Ishikawa (cell line): Measurements from ENCODE around the gene SLC22A8.

Experiments used
- CEBPB ChIP-seq: IDR thresholded peaks from 2 replicates; pipeline ENCODE4 v1.6.1; 2012
- CREB1 ChIP-seq: IDR thresholded peaks from 2 replicates; pipeline ENCODE4 v1.6.1; 2012; ENCODE audit warnings: low read depth
- EGR1 ChIP-seq: IDR thresholded peaks from 2 replicates; pipeline ENCODE4 v1.6.1; 2012
- EP300 ChIP-seq: IDR thresholded peaks from 2 replicates; pipeline ENCODE4 v1.6.1; 2012; ENCODE audit warnings: borderline replicate concordance
- FOXM1 ChIP-seq: IDR thresholded peaks from 2 replicates; pipeline ENCODE4 v1.6.1; 2012; ENCODE audit warnings: low read depth, borderline replicate concordance
- NFIC ChIP-seq: IDR thresholded peaks from 2 replicates; pipeline ENCODE4 v1.6.1; 2012
- RAD21 ChIP-seq: IDR thresholded peaks from 2 replicates; pipeline ENCODE4 v1.6.1; 2012; ENCODE audit warnings: low read depth
- TAF1 ChIP-seq: IDR thresholded peaks from 2 replicates; pipeline ENCODE4 v1.6.1; 2012; ENCODE audit warnings: low read depth, mild to moderate bottlenecking
- TCF12 ChIP-seq: IDR thresholded peaks from 2 replicates; pipeline ENCODE4 v1.6.1; 2012; ENCODE audit warnings: low read depth
- TEAD4 ChIP-seq: IDR thresholded peaks from 2 replicates; pipeline ENCODE4 v1.6.1; 2012
- YY1 ChIP-seq: IDR thresholded peaks from 2 replicates; pipeline ENCODE4 v1.6.1; 2012; ENCODE audit warnings: low read depth
- ZBTB7A ChIP-seq: IDR thresholded peaks from 2 replicates; pipeline ENCODE4 v1.6.1; 2012; ENCODE audit warnings: low read depth
- TF ChIP-seq, protein P1 (sequence below): IDR thresholded peaks from 2 replicates; pipeline ENCODE4 v1.6.1; 2012
- TF ChIP-seq, protein P2 (sequence below): IDR thresholded peaks from 2 replicates; pipeline ENCODE4 v1.6.1; 2012
- TF ChIP-seq, protein P3 (sequence below): IDR thresholded peaks from 2 replicates; pipeline ENCODE4 v1.6.1; 2012; ENCODE audit warnings: low read depth, mild to moderate bottlenecking

SLC22A8 gene

GRCh38 chr11:63017306-63017974, 1.8 kb upstream of the SLC22A8 start:
- TF ChIP-seq, protein P1, sequence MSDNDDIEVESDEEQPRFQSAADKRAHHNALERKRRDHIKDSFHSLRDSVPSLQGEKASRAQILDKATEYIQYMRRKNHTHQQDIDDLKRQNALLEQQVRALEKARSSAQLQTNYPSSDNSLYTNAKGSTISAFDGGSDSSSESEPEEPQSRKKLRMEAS = no peak
- TF ChIP-seq EP300 (no peak), NFIC (peak; percentile 71; the same call in 1 of the 2 replicates), TAF1 (no peak), TEAD4 (0 out of 2 replicates have a peak, but pooled peaks have one; percentile 41), CREB1 (no peak), CEBPB (no peak)

GRCh38 chr11:63014408-63015055, 1.1 kb downstream of the SLC22A8 start:
- no peak for TF ChIP-seq CREB1
- no peak for TF ChIP-seq EGR1
- no peak for TF ChIP-seq TAF1
- TF ChIP-seq CEBPB = no peak
- TF ChIP-seq, protein P2, sequence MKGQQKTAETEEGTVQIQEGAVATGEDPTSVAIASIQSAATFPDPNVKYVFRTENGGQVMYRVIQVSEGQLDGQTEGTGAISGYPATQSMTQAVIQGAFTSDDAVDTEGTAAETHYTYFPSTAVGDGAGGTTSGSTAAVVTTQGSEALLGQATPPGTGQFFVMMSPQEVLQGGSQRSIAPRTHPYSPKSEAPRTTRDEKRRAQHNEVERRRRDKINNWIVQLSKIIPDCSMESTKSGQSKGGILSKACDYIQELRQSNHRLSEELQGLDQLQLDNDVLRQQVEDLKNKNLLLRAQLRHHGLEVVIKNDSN = no peak
- TF ChIP-seq, protein P1 = no peak
- no peak for TF ChIP-seq TEAD4
- no peak for TF ChIP-seq EP300
- TF ChIP-seq ZBTB7A = no peak
- TF ChIP-seq NFIC = no peak
- TF ChIP-seq, protein P3, sequence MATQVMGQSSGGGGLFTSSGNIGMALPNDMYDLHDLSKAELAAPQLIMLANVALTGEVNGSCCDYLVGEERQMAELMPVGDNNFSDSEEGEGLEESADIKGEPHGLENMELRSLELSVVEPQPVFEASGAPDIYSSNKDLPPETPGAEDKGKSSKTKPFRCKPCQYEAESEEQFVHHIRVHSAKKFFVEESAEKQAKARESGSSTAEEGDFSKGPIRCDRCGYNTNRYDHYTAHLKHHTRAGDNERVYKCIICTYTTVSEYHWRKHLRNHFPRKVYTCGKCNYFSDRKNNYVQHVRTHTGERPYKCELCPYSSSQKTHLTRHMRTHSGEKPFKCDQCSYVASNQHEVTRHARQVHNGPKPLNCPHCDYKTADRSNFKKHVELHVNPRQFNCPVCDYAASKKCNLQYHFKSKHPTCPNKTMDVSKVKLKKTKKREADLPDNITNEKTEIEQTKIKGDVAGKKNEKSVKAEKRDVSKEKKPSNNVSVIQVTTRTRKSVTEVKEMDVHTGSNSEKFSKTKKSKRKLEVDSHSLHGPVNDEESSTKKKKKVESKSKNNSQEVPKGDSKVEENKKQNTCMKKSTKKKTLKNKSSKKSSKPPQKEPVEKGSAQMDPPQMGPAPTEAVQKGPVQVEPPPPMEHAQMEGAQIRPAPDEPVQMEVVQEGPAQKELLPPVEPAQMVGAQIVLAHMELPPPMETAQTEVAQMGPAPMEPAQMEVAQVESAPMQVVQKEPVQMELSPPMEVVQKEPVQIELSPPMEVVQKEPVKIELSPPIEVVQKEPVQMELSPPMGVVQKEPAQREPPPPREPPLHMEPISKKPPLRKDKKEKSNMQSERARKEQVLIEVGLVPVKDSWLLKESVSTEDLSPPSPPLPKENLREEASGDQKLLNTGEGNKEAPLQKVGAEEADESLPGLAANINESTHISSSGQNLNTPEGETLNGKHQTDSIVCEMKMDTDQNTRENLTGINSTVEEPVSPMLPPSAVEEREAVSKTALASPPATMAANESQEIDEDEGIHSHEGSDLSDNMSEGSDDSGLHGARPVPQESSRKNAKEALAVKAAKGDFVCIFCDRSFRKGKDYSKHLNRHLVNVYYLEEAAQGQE = no peak

DNA sequence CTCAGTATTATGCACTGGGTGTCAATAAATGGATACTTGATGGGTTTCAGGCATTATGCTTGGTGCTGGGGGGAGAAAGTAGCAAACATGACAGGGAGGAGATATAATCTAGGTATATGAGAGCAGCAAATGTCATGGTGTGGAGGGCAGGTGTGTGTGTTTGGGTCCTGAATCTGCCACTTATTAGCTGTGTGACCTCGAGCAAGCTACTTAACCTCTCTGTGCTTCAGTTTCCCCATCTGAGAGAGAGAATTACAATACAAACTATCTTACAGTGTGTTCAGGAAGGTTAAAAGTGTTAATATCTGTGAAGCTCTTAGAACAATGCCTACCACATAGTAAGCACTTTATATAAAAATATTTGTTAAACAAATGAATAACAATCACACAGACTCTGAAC, 2.8 kb downstream of the SLC22A8 start:
- TF ChIP-seq YY1 (no peak), CREB1 (no peak), CEBPB (no peak), EP300 (no peak), TCF12 (no peak), FOXM1 (no peak), TEAD4 (no peak), RAD21 (no peak), TAF1 (no peak), NFIC (no peak), ZBTB7A (no peak), EGR1 (no peak)
- TF ChIP-seq, protein P1 = no peak
- TF ChIP-seq, protein P3 = no peak
- TF ChIP-seq, protein P2 = no peak

DNA sequence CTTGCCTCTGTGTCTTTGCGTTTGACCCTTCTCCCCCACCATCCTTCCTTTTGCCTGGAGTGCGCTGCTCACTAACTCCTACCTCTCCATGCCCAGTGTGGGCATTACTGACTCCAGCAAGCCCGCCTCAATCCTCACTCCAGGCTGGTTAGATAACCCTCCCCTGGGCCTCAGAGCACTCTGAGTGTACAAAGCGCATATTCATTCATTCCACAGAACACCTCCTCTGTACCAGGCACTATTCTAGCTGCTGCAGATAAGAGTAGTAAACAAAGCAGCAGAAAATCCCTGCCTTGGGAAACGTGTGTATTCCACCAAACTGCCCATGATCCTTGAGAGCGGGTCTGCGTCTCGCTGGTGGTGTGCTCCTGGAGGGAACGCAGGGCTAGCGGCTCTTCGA, 3.2 kb downstream of the SLC22A8 start:
- TF ChIP-seq NFIC = no peak
- TF ChIP-seq ZBTB7A = no peak
- TF ChIP-seq EP300 = no peak
- TF ChIP-seq, protein P2 = no peak

DNA sequence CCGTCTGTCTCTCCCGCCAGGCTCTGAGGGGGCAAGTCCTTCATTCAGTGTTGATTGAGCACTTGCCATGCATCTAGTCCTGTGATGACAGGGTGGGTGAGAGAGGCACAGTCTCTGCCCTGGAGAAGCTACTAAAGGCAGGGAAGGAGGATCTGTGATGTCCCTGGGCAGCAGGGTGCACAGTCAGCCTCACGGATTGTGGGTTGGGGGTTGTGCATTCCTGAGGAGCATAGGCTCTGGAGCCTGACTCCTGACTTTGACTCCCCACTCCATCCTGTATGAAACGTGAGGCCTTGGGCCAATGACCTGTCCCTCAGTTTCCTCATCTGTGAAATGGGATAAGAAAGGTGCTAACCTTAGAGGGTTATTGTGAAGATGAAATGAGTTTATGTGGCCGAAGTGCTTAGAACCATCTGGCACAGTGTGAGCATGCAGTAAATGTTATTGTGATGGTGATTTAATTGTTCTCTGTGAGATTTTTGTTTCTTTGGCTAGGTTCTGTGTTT, 4.7 kb downstream of the SLC22A8 start:
- TF ChIP-seq FOXM1 = no peak
- TF ChIP-seq, protein P2 = no peak
- TF ChIP-seq ZBTB7A = no peak
- TF ChIP-seq TEAD4 = no peak
- TF ChIP-seq RAD21 = no peak
- no peak for TF ChIP-seq EGR1
- TF ChIP-seq TAF1 = no peak
- no peak for TF ChIP-seq CREB1
- no peak for TF ChIP-seq YY1
- TF ChIP-seq CEBPB = no peak
- TF ChIP-seq NFIC = no peak
- no peak for TF ChIP-seq EP300
- TF ChIP-seq, protein P3 = no peak
- no peak for TF ChIP-seq TCF12
